Skeletal muscle tissue (tissue), 4 donors: Measurements from ENCODE around the gene STRADA. TPM values are rescaled to one million over a fixed set of nuclear protein-coding genes. Genes with fewer than 3 reads are reported as not detected.
A peak's percentile ranks its signal among the peaks of the same experiment; 100 is the strongest.

Source experiments
- H3K27ac ChIP-seq: one replicate; pipeline ENCODE4 v1.7.0; 2013; ENCODE audit warnings: mild to moderate bottlenecking, low read depth, low read length, inconsistent platforms
- H3K27me3 ChIP-seq, 3 donors: one replicate each; pipeline ENCODE4 v1.7.0; 2013; ENCODE audit warnings: low read length in 3 of 3; ENCODE audit not compliant: control insufficient read depth in 3 of 3, insufficient read depth in 3 of 3
- H3K36me3 ChIP-seq, 3 donors: one replicate each; pipeline ENCODE4 v1.7.0; 2013; ENCODE audit warnings: low read length in 3 of 3; ENCODE audit not compliant: control insufficient read depth in 3 of 3, insufficient read depth in 3 of 3
- H3K4me1 ChIP-seq, 3 donors: one replicate each; pipeline ENCODE4 v1.7.0; 2013; ENCODE audit warnings: low read length in 3 of 3, mild to moderate bottlenecking in 3 of 3; ENCODE audit not compliant: control insufficient read depth in 3 of 3, insufficient read depth in 3 of 3
- H3K4me3 ChIP-seq, 3 donors: one replicate each; pipeline ENCODE4 v1.7.0; 2013; ENCODE audit warnings: low read length in 3 of 3
- H3K9ac ChIP-seq, 3 donors: one replicate each; pipeline ENCODE4 v1.7.0; 2013; ENCODE audit warnings: low read length in 3 of 3, mild to moderate bottlenecking in 3 of 3, moderate library complexity in 2 of 3, low read depth in 1 of 3
- H3K9me3 ChIP-seq, 3 donors: one replicate each; pipeline ENCODE4 v1.7.0; 2013; ENCODE audit warnings: low read length in 3 of 3; ENCODE audit not compliant: control insufficient read depth in 3 of 3
- total RNA-seq: library from RNA; depleted of rRNA; stranded (reverse); fragments of >200 nt; gene quantifications from one replicate; pipeline ENCODE4 v1.2.3, GENCODE V29; 2014
- donor health status: Osteomylitis.

STRADA gene
- total RNA-seq, 1 donor from 2014 or later = 13.6 TPM

DNA sequence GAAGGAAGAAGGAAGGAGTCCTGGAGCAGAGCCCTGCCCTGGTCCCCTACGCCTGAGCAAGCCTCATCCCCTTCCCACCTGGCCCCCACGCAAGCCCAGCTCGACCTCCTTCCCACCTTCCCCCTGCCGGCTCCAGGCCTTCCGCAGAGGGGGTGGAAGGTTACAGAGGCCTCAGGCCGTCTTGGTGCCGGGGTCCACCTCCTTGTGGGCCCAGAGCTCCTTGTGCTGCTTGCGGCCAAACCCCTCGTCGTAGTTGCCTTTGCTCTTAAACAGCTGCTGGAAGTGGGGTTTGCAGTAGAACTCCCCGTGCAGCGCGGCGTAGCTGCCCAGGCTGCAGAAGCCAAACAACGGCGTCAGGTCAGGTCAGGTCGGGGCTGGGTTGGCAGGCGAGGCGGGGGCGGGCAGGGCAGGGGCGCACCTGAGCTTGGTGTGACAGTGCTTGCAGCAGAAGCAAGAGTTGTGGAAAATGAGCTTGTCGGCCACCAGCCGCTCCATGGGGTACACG is 43.2 kb downstream of the STRADA start:
- no peaks in the 10 kb centered on the region for H3K9me3 ChIP-seq
- H3K9ac ChIP-seq = peak overlapping the region in 1 of 3 donors; percentile 38
- peaks cover 12 to 39% (median 20%) of the 10 kb centered on the region in 3 donors for H3K4me1 ChIP-seq
- H3K27me3 ChIP-seq = peaks cover 0 to 10% (median 5%) of the 10 kb centered on the region in 3 donors
- H3K4me3 ChIP-seq = peak overlapping the region in 1 of 3 donors; percentile 36
- no peak overlapping the region for H3K27ac ChIP-seq
- H3K36me3 ChIP-seq = peaks cover 22 to 26% (median 22%) of the 10 kb centered on the region in 3 donors

DNA sequence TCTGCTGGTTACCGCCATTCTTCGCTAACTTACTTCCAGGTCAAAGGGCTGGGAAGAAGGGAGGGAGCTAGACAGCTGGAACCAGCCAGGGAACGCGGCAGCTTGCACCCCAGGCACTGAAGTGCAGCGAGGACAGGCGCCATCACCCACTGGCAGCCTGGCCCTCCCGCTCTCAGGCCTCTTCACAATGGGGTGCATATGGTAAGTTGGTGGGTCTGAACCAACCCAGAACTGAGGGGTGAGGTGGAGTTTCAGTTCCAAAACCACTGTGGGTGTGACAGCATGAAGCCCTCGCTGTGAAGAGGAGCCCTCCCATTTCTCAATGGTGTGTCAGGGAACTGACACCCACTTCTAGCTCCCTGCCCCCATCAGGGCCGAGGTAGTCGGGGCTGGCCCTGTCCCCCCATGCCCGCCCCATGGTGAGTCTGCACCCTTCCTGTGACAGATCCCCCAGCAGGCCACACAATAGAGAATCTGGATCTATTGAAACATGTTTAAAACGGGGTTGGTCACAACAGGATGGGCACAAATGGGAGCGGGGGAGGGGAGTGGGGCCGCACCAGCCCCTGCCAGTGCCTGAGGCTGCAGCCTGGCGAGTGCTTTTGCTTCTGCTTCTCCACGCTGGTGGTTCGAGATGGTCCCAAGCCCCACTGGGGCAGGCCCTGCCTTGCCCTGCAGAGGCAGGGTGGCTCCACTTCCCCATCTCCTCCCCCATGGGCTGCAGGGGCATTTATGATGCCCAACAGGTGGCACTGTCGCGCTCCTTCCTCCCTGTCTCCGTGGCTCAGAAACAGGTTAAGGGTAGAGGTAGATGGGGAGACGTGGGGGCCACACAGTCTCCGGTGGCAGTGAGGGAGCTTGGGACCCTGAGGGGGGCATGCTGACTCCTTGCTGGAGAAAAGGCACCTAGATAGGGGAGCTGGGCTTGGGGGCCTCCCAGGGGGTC is 44.0 kb downstream of the STRADA start:
- H3K27ac ChIP-seq = no peak overlapping the region
- H3K9ac ChIP-seq = peak overlapping the region in 1 of 3 donors; percentile 50
- H3K27me3 ChIP-seq = peaks cover 0 to 10% (median 5%) of the 10 kb centered on the region in 3 donors
- no peak overlapping the region for H3K4me3 ChIP-seq
- H3K4me1 ChIP-seq = peaks cover 12 to 35% (median 20%) of the 10 kb centered on the region in 3 donors
- no peaks in the 10 kb centered on the region for H3K9me3 ChIP-seq
- H3K36me3 ChIP-seq = peaks cover 22 to 24% (median 24%) of the 10 kb centered on the region in 3 donors

DNA sequence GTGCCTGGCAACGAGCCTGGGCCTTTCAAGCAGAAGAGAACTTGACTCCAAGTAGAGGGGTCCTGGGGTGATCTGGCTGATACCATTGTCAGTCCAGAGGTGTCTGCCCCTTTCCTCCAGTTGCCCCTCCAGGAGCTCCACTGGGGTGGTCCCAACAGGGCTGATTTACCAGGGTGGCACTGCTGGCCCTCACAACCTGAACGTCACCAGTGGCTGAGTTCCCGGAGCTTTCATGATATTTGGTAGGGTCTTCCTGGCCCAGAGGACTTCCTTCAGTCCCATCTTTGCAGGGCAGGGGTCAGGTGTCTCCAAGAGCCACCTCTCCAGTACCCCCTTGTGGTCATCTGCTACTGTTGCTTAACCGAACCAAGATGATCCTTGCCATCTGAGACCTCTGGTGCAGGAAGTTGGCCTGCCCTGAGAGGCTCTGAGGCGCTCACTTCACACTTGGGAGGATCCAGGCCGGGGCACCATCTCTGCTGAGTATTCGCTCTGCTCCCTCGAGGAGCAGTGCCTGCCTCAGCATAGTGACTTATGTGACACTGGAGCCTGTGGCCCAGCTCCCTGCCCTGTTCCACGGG is 45.1 kb downstream of the STRADA start:
- Histone ChIP-seq H3K27ac (no peak overlapping the region), H3K27me3 (peaks cover 0 to 9% (median 5%) of the 10 kb centered on the region in 3 donors), H3K4me1 (peaks cover 11 to 33% (median 19%) of the 10 kb centered on the region in 3 donors), H3K36me3 (peaks cover 33 to 36% (median 35%) of the 10 kb centered on the region in 3 donors), H3K4me3 (no peak overlapping the region), H3K9me3 (no peaks in the 10 kb centered on the region), H3K9ac (no peak overlapping the region)

DNA sequence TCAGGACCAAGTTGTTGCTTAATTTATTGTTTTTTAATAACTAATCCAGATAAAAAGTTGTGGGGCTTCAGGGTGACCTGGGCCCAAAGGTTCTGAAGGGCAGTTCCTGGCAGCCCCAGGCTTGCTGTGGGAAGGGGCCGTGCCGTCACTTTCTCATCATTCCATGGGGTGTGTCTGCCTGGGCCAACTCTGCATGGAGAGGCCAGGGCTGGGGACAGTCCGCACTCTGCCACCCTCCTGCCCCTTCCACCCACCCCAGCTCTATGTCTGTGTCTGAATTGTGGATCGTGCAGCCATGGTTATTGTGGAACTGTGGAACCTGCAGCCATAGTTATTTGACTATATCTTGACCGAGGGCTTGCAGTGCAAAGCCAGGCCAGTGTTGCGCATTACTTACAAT is 45.7 kb downstream of the STRADA start:
- no peaks in the 10 kb centered on the region for H3K9me3 ChIP-seq
- H3K4me3 ChIP-seq = no peak overlapping the region
- peaks cover 39 to 41% (median 41%) of the 10 kb centered on the region in 3 donors for H3K36me3 ChIP-seq
- no peak overlapping the region for H3K9ac ChIP-seq
- no peak overlapping the region for H3K27ac ChIP-seq
- peaks cover 0 to 4% (median under 1%) of the 10 kb centered on the region in 3 donors for H3K27me3 ChIP-seq
- peaks cover 6 to 27% (median 13%) of the 10 kb centered on the region in 3 donors for H3K4me1 ChIP-seq

DNA sequence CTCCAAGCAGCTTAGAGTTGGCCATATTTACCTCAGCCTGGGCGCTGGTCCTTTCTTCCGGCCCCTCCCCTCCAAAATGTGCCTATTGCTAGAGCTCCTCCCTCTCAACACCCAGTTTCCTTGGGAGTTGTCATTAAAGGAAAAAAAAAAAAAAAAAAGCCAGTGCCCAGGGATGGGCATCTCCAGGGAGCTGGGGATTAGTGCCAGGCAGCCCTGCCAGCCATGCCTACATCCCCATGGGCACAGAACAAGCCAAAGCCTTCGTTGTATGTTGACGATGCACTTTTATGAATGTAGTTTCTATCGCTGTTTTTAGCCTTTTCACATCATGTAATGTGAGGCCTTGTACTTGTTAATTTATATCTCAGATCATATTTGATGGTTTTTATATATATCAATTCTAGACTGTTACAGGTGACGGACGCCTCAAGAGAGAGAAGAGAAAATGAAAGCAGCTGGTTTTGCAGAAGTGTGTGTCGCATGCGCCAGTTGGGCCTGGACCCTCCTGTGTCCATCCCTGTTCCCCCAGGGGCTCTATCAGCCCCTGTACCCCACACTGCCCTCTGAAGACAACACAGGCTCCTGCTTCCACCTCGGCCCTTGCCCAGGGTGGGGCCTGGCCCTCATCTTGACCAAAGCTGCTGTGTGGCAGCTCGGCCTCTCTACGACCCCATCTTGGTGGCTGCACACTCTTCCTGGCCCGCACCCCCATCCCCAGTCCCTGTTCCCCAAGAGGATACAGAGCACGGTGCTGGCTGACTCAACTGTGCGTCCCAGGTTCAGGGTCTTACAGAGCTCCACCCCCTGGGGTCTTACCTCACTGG is 46.4 kb downstream of the STRADA start:
- Histone ChIP-seq H3K9ac (no peak overlapping the region), H3K27me3 (peaks cover 0 to 3% (median 0%) of the 10 kb centered on the region in 3 donors), H3K36me3 (peaks cover 46 to 49% (median 48%) of the 10 kb centered on the region in 3 donors), H3K4me3 (no peak overlapping the region), H3K9me3 (no peaks in the 10 kb centered on the region), H3K4me1 (peaks cover 4 to 25% (median 12%) of the 10 kb centered on the region in 3 donors), H3K27ac (no peak overlapping the region)

DNA sequence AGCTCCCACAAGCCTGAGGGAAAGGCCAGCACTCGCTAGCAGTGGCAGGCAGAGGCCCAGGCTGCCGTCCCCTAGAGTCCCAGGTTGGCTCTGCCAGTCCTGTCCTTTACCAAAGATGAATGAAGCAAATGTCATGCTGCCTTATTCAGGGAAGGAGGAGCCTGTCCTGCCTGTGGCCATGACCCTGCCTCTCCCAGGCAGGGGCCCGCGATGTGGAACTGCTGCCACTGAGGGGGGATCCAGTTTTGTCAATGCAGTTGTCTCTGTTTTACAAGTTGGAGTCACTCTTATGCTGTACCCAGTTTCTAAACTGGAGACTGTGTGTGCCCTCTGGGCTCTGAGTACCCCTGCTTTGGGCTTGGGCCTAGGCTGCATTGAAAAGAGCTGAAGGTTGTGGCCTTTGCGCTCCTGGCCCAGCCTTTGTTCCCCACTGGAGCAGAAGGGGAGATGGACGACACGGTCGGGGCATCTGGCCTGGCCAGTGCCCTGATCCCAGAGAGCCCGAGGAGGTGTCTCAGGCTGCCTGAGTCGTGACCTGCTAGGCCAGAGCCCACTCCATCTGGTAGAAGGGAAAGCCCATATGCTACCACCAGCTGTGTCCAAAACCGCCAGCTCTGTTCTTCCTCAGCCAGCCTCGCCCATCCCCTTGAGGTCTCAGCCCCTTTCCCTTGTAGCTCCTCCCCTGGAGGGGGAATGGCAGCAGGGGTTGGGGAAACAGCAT is 47.2 kb downstream of the STRADA start:
- no peak overlapping the region for H3K9ac ChIP-seq
- H3K9me3 ChIP-seq = no peaks in the 10 kb centered on the region
- H3K4me1 ChIP-seq = peaks cover 4 to 25% (median 12%) of the 10 kb centered on the region in 3 donors
- no peak overlapping the region for H3K4me3 ChIP-seq
- peaks cover 0 to 3% (median 0%) of the 10 kb centered on the region in 3 donors for H3K27me3 ChIP-seq
- H3K27ac ChIP-seq = no peak overlapping the region
- H3K36me3 ChIP-seq = peaks cover 53 to 56% (median 56%) of the 10 kb centered on the region in 3 donors

DNA sequence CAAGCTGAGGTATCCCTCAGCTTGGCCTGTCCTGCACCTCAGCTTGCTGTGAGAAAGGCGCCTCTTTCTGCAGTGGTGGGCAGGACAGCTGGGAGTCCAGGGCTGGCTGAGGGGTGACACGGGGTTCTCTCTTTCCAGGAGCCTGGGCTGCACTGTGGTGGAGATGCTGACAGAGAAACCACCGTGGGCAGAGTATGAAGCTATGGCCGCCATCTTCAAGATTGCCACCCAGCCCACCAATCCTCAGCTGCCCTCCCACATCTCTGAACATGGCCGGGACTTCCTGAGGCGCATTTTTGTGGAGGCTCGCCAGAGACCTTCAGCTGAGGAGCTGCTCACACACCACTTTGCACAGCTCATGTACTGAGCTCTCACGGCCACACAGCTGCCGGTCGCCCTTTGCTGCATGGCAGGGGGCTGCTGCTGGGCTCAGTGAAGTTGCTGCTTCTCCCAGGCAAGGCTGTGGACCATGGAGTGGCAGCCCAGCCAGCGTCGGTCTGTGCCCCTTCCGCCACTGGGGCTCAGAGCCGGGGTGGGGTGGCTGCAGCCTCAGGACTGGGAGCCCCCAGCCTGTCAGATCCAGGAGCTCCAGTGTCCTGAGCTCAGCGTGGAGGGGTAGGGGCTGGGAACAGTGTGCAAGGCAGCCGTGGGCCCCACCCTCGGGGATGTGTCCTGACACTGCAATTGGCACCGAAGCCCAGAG is 48.0 kb downstream of the STRADA start:
- no peak overlapping the region for H3K9ac ChIP-seq
- H3K36me3 ChIP-seq = peaks cover 61 to 65% (median 64%) of the 10 kb centered on the region in 3 donors
- no peaks in the 10 kb centered on the region for H3K9me3 ChIP-seq
- peaks cover 4 to 19% (median 7%) of the 10 kb centered on the region in 3 donors for H3K4me1 ChIP-seq
- H3K27me3 ChIP-seq = no peaks in the 10 kb centered on the region
- H3K4me3 ChIP-seq = no peak overlapping the region
- H3K27ac ChIP-seq = no peak overlapping the region

DNA sequence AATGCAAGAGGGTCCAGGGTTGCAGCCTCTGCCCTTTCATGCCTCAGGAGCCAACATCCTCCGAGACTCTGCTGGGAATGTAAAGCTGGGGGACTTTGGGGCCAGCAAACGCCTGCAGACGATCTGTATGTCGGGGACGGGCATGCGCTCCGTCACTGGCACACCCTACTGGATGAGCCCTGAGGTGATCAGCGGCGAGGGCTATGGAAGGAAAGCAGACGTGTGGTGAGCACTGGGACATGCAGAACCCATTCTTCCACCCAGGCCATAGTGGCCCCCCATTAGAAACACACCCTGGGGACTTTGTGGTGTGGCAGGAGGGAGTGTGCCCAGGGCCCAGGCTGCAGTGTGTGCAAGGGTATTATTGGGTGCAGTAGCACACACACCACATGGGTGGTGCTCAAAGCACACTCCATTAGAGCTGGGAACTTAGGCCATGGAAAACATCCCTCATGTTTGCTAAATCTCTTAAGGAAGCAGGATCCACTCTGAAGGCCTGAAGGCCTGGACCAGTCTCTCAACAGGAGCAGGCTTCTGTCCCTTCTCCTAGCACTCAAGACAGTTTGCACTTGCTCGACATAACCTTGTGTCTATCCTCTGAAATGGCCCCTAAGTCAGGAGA is 49.3 kb downstream of the STRADA start:
- no peak overlapping the region for H3K27ac ChIP-seq
- H3K36me3 ChIP-seq = peaks cover 66 to 72% (median 71%) of the 10 kb centered on the region in 3 donors
- no peaks in the 10 kb centered on the region for H3K27me3 ChIP-seq
- no peak overlapping the region for H3K4me3 ChIP-seq
- no peak overlapping the region for H3K9ac ChIP-seq
- H3K4me1 ChIP-seq = peaks cover 0 to 10% (median 4%) of the 10 kb centered on the region in 3 donors
- no peaks in the 10 kb centered on the region for H3K9me3 ChIP-seq
